ENCODE results near the gene CTRL.

CTRL gene

GRCh38 chr16:67962135-67962534 lies 30.5 kb upstream of the CTRL start:
- FAIRE-seq, result no peak

DNA sequence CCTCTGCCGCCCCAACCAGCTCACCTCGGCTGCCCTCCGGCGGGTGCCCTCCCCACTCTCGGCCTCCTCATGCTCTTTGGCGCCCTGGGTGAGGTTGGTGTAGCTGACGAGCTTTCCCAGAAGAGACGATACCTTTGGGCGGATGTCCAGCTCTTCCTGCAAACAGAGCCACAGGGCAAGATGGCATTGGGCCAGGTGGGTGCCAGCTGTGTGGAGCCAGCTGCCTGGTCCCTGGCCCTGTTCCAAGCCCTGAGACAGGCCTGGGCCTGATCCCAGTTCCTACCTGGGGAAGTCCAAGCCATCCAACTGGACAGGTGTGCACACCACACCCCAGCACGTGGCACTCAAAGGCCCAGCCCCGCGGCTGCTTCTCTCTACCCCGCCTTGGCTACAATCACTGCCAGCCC lies 29.9 kb upstream of the CTRL start:
- no peak for FAIRE-seq

DNA sequence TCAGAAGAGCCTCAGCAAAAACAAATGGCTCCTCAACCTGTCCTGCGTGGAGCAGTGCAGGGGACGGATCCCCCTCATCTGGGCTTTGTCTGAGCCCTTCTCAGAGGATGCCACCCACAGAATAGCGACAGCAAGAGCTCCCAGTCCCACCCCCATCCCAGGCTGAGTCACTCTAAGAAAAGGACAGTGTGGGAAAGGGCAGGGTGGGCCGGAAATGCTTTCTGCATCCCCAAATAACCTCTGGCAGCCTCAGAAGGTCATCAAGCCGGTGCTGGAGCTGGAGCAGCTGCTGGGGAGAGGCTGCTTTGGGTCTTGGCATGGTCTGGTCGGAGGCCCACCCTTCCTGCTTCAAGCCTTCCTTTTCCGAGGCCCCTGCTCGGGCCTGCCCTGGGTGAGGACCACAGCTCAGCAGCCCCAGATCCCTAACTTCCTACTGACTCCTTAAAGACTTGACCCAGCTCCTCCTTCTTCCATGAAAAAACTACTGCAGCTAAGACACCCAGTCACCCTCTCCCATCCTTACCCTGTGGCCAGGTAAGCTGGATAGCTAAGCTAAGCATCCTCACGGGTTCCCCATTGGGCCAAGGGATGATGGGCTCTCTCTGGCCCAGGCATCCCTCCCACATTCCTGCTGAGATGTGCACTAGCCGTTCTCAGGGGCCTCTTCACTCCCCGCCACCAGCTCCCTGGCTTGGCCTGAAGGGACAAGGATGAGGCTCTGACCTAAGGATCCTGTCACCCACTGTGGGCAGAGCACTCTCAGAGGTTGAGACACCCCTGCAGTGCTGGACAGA lies 28.1 kb upstream of the CTRL start:
- no peak for FAIRE-seq

GRCh38 chr16:67957622-67958021 lies 26.0 kb upstream of the CTRL start:
- no peak for FAIRE-seq

GRCh38 chr16:67954421-67955196 lies 22.9 kb upstream of the CTRL start:
- FAIRE-seq, result no peak

GRCh38 chr16:67953641-67954375 lies 22.1 kb upstream of the CTRL start:
- no peak for FAIRE-seq

DNA sequence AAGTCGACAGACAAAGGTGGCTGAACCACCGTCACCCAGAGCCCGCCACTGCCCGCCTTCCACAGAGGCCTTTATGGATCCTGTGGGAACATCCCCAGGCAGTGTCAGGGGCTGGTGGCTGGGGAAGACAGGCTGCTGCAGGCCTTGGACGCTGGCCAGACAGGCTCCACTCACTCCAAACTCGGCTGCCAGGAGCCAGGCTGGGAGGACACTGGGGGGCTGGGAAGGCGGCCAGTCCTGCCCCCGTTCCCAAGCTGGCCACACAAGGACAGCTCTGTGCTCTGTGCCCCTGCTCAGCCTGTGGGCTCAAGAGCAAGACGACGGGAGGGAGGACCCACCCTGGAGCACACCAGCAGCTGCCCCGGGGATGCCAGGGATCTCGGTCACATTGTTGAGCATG lies 19.8 kb upstream of the CTRL start:
- no peak for FAIRE-seq

DNA sequence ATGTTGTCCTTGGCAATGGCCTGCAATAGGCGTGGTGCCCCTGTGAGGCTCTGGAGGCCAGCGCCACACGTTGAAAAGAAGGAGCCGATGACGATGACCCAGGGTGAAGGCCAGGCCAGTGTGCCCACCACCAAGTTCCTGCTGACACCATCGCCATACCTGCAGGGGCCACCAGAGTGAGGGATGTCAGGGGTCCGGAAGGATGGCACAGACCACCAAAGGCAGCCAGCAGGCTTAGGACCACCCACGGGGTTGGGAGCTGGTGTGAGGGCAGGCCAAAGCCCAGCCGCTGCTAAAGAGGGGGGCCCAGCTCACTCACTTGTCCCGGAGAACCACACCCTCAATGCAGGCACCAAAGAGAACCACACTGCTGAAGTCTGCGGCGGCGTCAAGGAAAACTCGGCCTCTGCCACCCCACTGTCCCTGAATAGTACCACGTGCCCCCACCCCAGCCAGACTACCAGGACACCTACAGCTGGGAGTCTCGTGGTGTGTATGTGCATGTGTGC lies 18.7 kb upstream of the CTRL start:
- FAIRE-seq, result no peak

DNA sequence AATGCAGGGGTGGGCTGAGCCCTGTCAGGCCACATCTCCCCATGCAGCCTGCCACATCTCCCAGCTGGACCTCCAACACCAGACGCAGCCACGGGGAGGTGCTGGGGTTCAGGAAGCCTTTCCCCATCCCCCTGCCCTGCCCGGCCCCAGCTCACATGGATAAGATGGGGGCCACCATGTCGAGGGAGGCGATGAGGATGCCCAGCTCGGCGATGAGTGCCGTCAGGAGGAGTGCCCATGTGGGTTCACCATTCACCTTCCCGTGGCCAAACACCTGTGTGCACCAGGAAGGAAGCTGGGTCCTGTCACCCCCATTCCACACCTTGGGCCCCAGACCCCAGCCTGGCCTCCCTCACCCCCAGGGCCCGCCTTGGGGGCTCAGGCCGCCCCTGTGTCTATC lies 18.0 kb upstream of the CTRL start:
- FAIRE-seq, result no peak

GRCh38 chr16:67948015-67948414 lies 16.4 kb upstream of the CTRL start:
- no peak for FAIRE-seq

GRCh38 chr16:67946966-67947558 lies 15.4 kb upstream of the CTRL start:
- FAIRE-seq, result no peak

- no peak for FAIRE-seq
Observed at GRCh38 chr16:67946128-67946569, 14.5 kb upstream of the CTRL start.

GRCh38 chr16:67945392-67945933 lies 13.8 kb upstream of the CTRL start:
- no peak for FAIRE-seq

- FAIRE-seq, result no peak
Observed at GRCh38 chr16:67944690-67945391, 13.2 kb upstream of the CTRL start.

GRCh38 chr16:67943619-67944504 lies 12.2 kb upstream of the CTRL start, which contains the start of gene LCAT:
Gene LCAT, minus strand, starts transcription at chr16:67944120. Its CDS starts 19 bp downstream, at chr16:67944101.
- FAIRE-seq, result no peak

DNA sequence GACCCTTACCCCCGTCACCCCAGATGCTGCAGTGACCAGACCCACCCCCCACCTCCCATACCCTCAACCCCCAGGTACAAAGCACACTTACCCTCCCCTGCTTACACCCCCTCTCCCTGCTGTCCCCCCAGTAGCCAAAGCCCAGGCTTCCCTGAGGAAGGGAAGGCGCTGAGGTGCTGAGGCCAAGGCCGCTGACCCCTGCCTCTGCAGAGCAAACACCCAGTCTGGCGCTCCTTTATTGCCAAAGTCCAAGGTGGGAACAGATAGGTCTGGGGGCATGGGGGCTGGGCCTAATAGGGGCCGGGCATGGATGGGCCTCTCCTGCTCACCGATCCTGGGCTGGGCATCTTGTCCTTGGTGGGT lies 11.6 kb upstream of the CTRL start:
- FAIRE-seq, result no peak

- no peak for FAIRE-seq
Observed at GRCh38 chr16:67942510-67943255, 11.0 kb upstream of the CTRL start.

GRCh38 chr16:67942200-67942509 lies 10.5 kb upstream of the CTRL start:
- no peak for FAIRE-seq

GRCh38 chr16:67941469-67942199 lies 10.0 kb upstream of the CTRL start:
- no peak for FAIRE-seq

All from G401.6 (cell line).